Measurements from ENCODE around the gene CMTM5. TPM values are rescaled to one million over a fixed set of nuclear protein-coding genes. Genes with fewer than 3 reads are reported as not detected.
"Not testable (repeated sequence)": the region's sequence is repeated elsewhere in the genome, so short reads cannot be mapped to it uniquely, and the experiment has no call there.

CMTM5 gene
- total RNA-seq, 3 donors from 2014 or later, result 0.58 to 3.5 (median 0.58) TPM

GRCh38 chr14:23385642-23386265 is 8.9 kb downstream of the CMTM5 start:
- no peak for DNase-seq
- H3K4me1 ChIP-seq (ENCODE audit: low read depth), result no peaks in the 10 kb centered on the region
- no peak overlapping the region for H3K4me3 ChIP-seq
- intact Hi-C loops (cut with DNase I, micrococcal nuclease), result no loop called here
- H3K9me3 ChIP-seq, result no peaks in the 10 kb centered on the region
- H3K36me3 ChIP-seq (ENCODE audit: low read depth), result no peaks in the 10 kb centered on the region
- TF ChIP-seq CTCF (IDR thresholded peaks at IDR 0.05), result no peak
- ATAC-seq, result no peak

- H3K4me3 ChIP-seq; H3K9me3 ChIP-seq; H3K4me1 ChIP-seq (ENCODE audit: low read depth); ATAC-seq; DNase-seq; H3K36me3 ChIP-seq (ENCODE audit: low read depth); intact Hi-C loops (cut with DNase I, micrococcal nuclease): not testable (repeated sequence)
These were observed 9.4 kb downstream of the CMTM5 start for GRCh38 chr14:23386266-23386657.

- Histone ChIP-seq H3K4me1 (ENCODE audit: low read depth) (no peaks in the 10 kb centered on the region), H3K36me3 (ENCODE audit: low read depth) (no peaks in the 10 kb centered on the region), H3K4me3 (no peak overlapping the region), H3K9me3 (no peaks in the 10 kb centered on the region)
- intact Hi-C loops (cut with DNase I, micrococcal nuclease), result no loop called here
- DNase-seq, result no peak
- no peak for TF ChIP-seq CTCF (IDR thresholded peaks at IDR 0.05)
- ATAC-seq, result no peak
These were observed 10.2 kb downstream of the CMTM5 start for GRCh38 chr14:23386999-23387398.

- no peaks in the 10 kb centered on the region for H3K4me1 ChIP-seq (ENCODE audit: low read depth)
- no peaks in the 10 kb centered on the region for H3K36me3 ChIP-seq (ENCODE audit: low read depth)
- no peak overlapping the region for H3K4me3 ChIP-seq
- no peak for TF ChIP-seq CTCF (IDR thresholded peaks at IDR 0.05)
- ATAC-seq (no peak), DNase-seq (no peak)
- no peaks in the 10 kb centered on the region for H3K9me3 ChIP-seq
- intact Hi-C loops (cut with DNase I, micrococcal nuclease), result no loop called here
These were observed 11.4 kb downstream of the CMTM5 start for GRCh38 chr14:23387916-23388882.

GRCh38 chr14:23388996-23389395 is 12.2 kb downstream of the CMTM5 start:
- no peaks in the 10 kb centered on the region for H3K9me3 ChIP-seq
- no peak for TF ChIP-seq CTCF (IDR thresholded peaks at IDR 0.05)
- ATAC-seq (no peak), DNase-seq (no peak)
- H3K36me3 ChIP-seq (ENCODE audit: low read depth), result no peaks in the 10 kb centered on the region
- H3K4me1 ChIP-seq (ENCODE audit: low read depth), result no peaks in the 10 kb centered on the region
- H3K4me3 ChIP-seq, result no peak overlapping the region
- intact Hi-C loops (cut with DNase I, micrococcal nuclease), result no loop called here

- ATAC-seq (no peak), DNase-seq (no peak)
- no peaks in the 10 kb centered on the region for H3K9me3 ChIP-seq
- intact Hi-C loops (cut with DNase I, micrococcal nuclease), result no loop called here
- H3K4me1 ChIP-seq (ENCODE audit: low read depth), result no peaks in the 10 kb centered on the region
- no peak overlapping the region for H3K4me3 ChIP-seq
- H3K36me3 ChIP-seq (ENCODE audit: low read depth), result no peaks in the 10 kb centered on the region
- no peak for TF ChIP-seq CTCF (IDR thresholded peaks at IDR 0.05)
These were observed 12.6 kb downstream of the CMTM5 start for GRCh38 chr14:23389396-23389795.

GRCh38 chr14:23389871-23390270 is 13.0 kb downstream of the CMTM5 start:
- intact Hi-C loops (cut with DNase I, micrococcal nuclease); DNase-seq; H3K4me1 ChIP-seq (ENCODE audit: low read depth); H3K4me3 ChIP-seq; H3K9me3 ChIP-seq; ATAC-seq; H3K36me3 ChIP-seq (ENCODE audit: low read depth): not testable (repeated sequence)

Measured in mucosa of descending colon (tissue), 3 donors.